SW 1271 (cell line): ENCODE results near the gene ATP2A1.

Source experiments
- DNase-seq, 2 experiments: peaks; one replicate each; lab custom pipeline; 2025; lab: John Stamatoyannopoulos, UW

ATP2A1 gene

DNA sequence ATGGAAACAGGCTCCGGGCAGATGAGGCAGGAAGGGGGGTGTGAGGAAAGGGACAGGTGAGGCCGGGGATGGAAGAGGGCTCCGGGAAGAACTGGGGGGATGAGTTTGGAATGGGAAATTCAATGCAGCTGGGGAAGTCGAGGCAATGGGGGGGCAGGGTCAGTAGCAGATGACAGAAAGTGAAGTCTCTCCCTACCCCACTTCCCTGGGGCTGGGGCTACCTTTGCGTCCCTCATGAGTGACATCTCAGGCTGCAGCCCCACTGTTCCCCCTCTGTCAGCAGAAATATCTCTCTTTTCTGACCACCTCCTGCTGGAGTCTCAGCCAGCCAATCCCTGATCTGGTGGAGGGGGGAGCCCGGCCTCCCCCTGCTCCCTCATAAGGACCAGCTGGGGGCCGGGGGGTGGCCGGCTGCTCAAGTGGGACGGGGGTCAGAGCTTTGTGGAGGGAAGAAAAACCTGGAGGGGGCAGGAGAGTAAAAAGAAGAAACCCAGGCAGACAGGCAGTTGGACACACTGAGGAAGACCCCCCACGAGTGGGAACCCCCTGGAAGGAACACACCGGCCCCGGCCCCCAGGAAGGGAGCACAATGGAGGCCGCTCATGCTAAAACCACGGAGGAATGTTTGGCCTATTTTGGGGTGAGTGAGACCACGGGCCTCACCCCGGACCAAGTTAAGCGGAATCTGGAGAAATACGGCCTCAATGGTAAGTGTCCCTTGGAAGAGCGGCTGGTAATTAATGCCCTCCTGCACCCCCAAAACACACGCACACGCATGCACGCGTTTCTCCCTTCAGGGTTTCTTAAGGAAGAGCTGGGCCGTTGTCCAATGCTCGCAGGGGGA lies at the start of gene ATP2A1:
ATP2A1 (plus strand) TSS at position 406 of the 844 bp plus-strand sequence; CDS start at position 590, 184 bp downstream.
- no peak for DNase-seq

DNA sequence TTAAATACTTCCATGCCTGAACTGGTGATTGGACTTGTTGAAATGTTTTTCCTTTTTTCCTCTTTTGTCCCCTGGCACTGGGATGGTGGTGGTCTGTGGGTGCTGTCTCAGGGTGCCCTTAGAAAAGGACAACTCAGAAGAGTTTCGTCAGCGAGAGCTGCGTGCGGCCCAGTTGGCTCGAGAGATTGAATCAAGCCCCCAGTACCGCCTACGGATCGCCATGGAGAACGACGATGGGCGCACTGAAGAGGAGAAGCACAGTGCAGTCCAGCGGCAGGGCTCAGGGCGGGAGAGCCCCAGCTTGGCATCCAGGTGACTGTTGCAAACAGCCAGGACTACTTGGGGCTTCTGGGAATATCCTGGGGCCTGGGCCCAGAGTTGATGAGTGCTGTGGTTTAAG lies 48.5 kb upstream of the ATP2A1 start:
- DNase-seq = no peak

DNA sequence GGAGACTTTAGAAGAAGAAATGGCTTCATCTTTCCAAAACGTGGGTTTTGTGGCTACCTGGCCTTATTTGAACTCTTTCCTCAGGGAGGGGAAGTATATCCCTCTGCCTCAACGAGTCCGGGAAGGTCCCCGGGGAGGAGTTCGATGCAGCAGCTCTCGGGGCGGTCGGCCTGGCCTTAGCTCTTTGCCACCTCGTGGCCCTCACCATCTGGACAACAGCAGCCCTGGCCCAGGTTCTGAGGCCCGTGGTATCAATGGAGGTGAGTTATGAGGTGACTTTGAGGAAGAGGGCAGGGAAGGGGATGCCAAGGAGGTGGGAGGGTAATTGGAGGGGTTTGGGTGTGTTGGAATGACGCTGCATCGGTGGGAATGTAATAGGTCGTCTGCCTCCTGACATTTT lies 47.8 kb upstream of the ATP2A1 start:
- no peak for DNase-seq

DNA sequence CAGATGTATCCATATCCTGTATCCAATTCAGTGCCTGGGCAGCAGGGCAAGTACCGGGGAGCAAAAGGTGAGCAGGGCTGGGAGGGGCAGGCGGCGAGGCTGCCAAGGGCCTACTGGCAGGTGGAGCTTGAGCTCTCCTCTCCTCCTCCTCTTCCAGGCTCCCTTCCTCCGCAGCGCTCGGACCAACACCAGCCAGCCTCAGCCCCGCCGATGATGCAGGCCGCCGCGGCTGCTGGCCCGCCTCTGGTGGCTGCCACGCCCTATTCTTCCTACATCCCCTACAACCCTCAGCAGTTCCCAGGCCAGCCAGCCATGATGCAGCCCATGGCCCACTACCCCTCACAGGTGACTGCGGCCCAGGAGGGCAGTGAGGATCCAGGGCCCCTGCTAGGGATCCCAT lies 43.9 kb upstream of the ATP2A1 start:
- DNase-seq = no peak

DNA sequence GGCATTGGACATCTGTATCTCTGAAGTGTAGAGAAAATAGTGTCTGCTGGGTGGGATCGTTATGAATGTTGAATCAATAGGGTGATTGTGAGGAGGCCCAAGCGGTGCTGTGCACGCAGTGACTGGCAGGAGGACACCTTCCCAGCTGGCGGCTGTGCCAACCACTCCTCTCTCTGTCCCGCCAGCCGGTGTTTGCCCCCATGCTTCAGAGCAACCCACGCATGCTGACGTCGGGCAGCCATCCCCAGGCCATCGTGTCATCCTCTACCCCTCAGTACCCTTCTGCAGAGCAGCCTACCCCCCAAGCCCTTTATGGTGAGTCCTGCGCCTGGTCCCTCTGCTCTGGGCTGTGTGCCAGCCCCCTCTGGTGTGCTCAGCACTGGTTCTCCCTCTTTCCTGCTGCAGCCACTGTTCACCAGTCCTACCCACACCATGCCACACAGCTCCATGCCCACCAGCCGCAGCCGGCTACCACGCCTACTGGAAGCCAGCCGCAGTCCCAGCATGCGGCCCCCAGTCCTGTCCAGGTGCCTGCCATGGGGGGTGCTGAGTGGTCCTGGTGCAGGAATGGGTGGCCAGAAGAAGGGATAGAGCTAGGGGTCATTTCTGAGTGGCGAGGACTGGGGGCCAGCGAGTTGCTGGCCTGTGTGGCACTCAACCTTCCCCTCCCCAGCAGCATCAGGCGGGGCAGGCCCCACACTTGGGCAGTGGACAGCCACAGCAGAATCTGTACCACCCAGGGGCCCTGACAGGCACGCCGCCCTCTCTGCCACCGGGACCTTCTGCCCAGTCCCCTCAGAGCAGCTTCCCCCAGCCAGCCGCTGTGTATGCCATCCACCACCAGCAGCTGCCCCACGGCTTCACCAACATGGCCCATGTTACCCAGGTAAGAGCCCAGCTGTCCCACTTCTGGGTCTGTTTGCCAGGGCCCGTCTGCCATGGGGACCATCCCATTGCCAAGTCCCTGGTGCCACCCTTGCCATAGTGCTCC lies 43.1 kb upstream of the ATP2A1 start:
- DNase-seq = no peak

DNA sequence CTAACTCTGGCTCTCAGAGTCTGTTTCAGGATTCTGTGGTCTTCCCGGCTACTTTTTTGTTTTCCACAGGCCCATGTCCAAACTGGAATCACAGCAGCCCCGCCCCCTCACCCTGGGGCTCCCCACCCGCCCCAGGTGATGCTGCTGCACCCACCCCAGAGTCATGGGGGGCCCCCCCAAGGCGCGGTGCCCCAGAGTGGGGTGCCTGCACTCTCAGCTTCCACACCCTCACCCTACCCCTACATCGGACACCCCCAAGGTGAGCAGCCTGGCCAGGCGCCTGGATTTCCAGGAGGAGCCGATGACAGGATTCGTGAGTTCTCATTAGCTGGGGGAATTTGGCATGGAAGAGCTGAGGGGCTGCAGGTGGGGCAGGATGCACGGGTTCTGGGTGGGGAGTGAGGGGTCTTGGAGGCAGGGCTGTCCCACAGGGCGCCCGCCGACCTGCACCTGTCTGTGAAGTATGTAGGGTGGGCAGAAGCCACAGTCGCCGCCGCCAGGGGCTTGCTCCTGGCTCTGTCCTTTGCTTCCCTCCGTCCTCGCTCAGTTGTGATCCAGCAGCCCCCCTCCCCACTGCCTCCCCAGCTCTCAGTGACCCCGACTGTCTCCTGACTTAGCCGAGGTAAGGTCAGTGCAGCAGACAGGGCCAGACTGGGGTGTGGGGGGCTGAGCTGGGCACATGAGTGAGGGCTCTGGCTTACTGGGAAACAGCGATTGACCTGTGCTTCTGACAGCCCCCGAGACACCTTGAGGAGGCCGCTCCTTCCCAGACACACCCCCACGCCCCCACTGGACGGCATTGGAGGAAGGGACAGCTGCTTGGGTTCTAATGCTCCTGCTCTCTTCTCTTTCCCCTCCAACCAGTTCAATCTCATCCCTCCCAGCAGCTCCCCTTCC lies 42.2 kb upstream of the ATP2A1 start:
- no peak for DNase-seq

DNA sequence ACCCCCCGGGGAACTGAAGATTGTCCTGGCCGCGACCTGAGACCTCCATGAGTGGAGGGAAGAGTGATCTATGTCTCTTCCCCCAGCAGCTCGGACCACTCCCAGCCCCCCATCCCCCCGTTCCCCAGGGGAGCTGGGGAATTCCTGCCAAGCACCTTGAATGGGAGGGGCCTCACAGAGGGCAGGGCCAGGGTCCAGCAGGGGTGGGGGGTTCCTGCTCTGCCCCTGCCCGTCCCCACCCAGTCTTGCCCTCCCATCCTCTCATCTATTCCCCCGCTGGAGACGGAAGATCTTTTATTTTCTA lies 41.6 kb upstream of the ATP2A1 start:
- DNase-seq = no peak

DNA sequence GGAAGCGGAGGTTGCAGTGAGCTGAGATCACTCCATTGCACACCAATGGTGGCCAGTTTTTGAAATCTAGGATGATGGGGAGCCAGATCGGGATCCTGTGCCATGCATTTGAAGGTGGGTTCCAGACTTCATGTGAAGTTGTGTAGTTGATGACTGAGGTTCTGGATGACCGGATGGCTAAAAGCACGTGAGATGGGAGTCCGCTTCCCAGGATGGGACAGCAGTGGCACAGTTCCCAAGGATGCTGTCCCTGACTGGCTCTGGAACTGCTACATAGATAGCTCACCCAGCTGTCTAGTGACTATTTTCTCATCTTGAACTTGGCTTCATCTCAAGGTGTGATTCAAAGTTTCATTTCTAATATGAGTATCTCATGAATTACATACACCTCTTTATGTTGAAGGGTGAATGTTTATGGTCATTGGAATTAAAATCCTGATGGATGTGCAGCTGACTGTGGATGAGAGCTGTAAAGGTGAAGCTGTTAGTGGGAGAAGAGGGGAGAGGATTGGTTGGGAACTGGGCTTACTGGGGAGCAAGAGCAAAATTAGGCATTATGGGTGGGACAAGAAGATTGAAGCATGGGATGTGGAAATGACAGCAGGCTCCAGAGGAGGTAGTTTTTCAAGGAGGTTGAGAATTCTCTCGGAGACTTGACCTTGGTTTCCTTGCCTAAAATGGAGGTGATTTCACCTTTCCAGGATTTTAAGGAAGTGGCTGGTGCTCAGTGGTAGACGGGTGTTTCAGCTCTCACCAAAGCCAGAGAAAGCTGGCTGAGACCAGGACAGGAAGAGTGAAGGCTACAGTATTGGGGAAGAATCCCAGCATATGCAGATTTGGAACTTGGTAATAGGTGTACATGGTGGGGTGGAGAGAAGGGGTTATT lies 40.4 kb upstream of the ATP2A1 start:
- no peak for DNase-seq

DNA sequence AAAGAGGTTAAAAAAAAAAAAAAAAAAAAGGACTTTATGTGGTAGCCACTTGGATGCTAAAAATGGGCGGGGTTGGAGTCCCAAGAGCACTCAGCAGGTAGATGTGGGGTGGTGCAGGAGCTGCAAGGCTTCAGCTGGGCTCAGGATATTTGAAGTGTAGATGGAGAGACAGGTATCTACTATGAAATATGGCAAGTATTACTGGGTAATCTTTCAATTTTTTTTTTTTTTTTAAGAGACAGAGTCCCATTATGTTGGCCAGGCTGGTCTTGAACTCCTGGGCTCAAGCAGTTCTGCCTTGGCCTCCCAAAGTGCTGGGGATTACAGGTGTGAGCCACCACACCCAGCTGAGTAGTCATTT lies 39.8 kb upstream of the ATP2A1 start:
- no peak for DNase-seq

DNA sequence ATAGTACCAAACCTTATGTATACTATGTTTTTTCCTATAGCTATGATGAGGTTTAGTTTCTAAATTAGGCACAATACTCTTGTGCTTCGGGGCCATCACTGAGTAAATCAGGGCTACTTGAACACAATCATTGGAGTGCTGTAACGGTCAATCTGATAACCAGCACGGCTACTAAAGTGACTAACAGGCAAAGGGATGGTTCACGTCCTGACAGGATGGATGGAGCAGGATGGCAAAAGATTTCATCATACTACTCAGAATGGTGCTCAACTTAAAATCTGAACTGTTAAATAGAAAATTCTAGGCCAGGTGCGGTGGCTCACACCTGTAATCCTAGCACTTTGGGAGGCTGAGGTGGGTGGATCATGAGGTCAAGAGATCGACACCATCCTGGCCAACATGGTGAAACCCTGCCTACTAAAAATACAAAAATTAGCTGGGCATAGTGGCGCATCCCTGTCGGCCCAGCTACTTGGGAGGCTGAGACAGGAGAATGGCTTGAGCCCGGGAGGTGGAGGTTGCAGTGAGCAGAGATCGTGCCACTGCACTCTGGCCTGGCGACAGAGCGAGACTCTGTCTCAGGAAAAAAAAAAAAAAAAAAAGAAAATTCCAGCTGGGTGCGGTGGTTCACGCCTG lies 39.2 kb upstream of the ATP2A1 start:
- DNase-seq = no peak

DNA sequence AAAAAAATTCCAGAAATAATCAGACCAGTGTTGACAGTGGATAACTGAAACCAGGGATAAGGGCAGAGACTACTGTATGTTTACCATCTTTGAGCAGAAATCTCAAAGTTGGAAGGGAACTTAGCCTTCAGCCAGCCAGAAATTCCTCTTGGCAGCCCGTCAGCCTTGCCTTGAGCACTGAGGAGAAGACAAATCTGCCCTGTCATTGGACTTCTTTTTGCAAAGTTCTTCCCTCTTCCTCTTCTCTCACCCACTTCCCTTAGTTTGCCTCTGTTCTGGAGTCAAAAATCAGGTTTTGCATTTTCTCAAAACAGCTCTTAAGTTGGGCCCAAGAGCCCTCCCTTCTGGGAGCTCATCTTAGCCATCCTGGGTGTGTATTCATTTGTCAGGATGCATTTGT lies 38.4 kb upstream of the ATP2A1 start:
- no peak for DNase-seq

DNA sequence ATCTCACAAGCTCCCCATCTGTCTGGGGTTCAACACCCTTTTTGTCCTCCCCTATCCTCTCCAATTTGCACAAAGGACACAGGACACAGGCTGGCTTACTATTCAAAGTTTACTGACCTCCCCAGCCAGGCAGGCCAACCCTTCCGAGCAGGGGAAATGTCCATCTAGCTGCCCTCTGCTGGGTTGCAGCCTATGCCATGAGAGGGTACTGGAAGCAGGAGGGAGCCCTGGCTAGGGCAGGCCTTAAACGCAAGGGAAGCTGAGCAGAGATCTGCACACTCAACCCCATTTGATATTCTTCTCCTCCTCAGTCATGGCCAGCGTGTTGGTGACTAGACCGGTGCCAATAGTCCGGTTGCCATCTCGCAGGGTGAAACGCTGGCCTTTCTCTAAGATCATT lies 35.6 kb upstream of the ATP2A1 start:
- no peak for DNase-seq

DNA sequence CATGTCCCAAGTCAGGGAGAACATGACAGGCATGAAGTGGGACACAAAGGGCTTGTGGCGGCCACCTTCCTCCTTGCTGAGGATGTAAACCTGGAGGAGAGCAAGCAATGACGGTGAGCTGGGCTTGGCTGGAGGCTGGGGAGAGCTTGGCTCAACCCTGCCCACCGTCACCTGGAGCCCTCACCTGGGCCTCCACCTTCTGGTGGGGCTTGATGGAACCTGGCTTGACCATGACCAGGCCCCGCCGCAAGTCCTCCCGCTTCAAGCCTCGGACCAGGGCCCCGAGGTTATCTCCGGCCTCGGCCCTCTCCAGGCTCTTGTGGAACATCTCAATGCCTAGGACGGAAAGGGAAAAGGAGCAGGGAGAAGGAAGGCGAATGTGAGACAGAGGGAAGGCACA lies 34.5 kb upstream of the ATP2A1 start:
- no peak for DNase-seq

DNA sequence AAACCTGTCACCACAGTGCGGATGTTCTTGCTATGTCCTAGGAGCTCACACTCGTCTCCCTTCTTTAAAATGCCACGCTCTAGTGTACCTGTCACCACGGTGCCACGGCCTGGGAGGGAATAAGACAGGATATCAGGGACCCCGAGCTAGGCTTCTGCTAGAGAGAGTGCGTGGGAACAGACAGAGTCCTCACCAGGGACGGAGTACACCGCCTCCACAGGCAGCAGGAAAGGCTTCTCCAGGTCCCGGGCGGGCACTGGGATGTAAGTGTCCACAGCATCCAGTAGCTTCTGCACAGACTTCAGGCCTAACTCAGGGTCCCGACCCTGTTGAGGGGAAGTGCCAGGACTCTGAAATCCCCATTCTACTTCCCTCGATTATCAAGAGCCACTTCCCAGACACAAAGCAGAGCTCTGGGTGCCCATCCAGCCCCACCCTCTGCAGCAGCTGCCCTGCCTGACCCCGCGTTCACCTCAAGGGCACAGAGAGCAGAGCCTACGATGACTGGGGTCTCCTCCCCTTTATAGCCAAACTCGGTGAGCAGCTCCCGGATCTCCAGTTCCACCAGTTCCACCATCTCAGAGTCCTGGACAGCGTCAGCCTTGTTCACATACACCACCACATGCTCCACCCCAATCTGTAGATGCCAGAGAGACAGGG lies 33.9 kb upstream of the ATP2A1 start:
- DNase-seq = no peak

DNA sequence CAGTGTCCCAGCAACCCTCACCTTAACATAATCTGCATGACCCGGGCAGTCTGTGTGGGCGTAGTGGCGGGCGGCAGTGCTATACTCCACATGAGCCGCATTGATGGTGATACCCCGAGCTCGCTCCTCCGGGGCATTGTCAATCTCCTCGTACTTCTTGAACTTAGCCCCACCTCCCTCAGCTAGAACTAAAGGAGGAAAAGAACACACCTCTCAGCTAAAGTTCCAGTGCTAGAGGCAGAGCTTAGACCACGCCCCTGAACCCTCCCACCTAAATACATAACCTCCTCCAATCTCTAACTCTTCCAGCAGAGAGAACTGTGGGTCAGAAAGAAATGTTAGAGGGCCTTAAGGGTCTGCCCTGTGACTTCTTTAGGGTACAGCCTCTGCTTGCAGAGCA lies 33.0 kb upstream of the ATP2A1 start:
- peak in 1 of 2 experiments; percentile 69 for DNase-seq

DNA sequence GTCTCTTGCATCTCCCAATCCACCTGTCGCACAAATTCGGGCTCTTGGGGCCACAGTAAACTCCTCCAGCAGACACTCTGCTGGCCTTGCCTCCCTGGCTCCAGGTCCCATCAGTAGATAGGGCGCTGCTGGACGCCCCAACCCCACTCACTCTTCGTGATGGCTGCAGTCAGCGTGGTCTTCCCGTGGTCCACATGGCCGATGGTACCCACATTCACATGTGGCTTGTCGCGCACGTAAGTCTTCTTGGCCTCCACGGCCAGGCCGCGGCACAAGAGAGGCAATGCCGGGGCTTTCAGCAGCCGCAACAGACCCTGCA lies 32.6 kb upstream of the ATP2A1 start:
- DNase-seq = no peak

DNA sequence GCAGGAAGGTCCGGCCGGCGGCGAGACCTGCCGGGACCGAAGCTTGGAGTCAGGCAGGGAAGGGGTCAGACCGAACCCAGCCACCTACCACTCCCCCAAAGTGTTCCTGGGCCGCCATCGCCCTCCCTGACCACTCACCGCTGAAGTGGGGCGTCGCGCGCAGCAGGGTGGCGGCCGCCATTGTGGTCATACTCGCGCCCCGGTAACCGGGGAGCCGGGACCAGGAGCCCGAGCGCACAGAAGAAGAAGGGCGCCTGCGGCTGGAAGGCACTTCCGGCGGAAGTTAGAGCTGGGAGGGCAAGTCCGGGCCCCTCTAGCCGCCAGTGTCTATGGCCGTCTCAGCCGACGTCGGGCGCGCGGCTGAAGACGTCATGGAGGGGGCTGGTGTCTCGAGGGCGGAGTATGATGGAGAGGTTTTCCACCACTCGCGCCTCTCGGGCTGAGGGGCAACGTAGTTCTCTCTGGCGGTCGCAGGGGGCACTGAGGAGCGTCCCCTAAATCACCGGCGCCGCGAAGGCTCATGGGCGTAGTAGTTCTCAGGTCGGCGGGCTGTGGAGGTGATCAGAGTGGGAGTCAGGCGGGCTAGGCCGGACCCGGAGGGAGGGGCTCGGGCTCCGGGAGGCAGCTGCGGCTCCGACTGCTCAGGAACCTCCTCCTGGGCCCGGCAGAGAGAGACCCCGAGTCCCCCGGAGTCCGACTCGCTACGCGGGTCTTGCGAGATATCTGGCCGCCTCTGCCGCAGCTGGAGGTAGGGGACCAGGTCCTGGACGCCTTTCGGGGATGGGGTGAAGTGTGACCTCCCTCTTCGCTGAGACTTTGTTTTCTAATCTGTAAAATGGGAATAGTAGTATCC lies 32.0 kb upstream of the ATP2A1 start, which contains the start of gene TUFM:
TUFM (minus strand) TSS at position 269 of the 853 bp plus-strand sequence; CDS start at position 190, 79 bp downstream.
- DNase-seq = peak; percentile 99

DNA sequence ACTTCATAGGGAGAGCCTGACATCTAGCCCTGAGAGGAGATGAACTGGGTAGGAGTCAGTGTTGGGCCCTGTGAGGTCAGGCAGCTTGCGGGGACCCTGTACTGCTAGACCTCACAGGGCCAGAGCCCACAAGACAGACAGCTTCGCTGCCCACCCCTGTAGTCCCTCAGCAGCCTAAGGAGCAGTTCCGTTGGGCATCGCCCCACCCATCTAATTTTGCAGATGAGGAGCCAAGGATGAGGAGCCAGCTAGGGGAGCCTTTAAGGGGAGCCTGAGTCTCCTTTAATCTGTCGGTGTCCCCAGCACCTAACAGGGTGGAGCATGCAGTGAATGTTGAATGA lies 31.4 kb upstream of the ATP2A1 start:
- no peak for DNase-seq

DNA sequence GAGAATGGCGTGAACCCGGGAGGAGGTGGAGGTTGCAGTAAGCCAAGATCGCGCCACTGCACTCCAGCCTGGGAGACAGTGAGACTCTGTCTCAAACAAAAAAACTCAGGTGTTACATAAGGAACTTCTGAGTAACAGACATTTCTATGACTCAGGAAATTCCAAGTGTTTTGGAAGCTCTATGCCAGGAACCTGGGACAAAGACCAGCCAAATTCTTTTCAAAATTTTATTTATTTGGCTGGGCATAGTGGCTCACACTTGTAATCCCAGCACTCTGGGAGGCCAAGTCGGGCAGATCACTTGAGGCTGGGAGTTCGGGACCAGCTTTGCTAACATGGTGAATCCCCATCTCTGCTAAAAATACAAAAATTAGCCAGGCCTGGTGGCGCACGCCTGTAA lies 19.9 kb upstream of the ATP2A1 start:
- no peak for DNase-seq
